NCI-H1417 treated with DMSO at 0.1 percent for 48 hours (cell line): ENCODE data around the gene SLITRK1.

Experiments
- DNase-seq: peaks from one replicate; lab custom pipeline; 2025; lab: John Stamatoyannopoulos, UW

SLITRK1 gene

DNA sequence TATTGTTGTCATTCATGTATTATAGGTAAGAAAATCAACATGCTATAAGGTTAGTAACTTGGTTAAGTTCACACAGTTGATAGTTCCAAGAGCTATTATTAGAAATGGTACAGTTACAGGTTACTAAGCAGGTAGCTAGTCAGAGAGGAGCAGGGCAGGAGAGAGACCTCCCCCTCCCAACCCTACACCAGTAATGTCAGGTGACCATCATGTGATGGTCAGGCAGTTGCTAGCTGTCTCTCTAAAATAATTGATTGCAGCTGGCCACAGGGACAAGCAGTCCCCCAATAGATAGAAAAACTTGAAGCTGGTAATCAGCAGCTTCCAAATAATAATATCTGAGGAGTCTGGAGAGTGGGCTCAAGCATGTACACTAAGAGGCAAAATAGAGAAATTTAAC lies 14.6 kb downstream of the SLITRK1 start:
- no peak for DNase-seq

DNA sequence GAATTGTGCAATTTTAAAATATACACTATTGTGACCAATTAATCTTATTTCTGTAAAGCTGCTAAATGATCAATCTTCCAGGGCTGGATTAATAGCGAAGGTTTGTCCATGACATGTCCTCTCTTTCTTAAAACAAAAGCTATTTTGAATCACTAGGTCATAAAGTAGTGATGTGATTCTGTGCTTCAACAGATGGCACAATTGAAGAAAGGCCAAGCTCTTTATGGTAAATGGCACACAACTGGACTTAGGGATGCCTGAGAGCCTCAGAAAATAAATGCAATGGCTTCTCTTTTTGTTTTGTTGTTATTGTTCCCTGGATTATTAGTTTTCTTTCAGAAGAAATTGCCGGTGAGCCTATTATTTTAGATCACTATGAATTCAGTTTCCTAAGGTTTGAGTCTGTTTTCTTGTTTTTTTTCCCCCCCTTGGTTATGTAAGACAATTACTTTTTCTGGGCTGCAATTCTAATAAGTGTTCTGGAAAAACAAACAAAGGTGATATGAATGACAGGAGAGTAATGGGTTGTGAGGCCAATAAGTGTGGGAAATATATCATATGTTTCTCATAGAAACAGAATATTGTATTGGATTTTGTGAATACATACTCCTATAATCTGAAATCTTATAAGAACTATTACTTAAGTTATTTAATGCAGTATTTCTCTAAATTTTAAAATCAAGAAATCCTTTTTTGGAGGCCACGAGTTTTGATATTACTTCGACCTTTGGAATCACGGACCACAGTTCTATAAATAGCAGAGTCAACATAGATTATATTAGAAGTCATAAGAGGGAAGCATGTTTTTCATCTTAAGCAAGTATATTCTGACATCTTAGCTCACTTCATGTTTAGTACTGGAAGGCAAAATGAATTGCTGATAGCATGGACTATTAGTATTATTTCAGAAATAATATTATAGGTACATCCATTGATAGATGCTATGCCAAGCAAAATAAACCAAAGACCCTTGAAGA lies 16.8 kb downstream of the SLITRK1 start:
- DNase-seq, result no peak

DNA sequence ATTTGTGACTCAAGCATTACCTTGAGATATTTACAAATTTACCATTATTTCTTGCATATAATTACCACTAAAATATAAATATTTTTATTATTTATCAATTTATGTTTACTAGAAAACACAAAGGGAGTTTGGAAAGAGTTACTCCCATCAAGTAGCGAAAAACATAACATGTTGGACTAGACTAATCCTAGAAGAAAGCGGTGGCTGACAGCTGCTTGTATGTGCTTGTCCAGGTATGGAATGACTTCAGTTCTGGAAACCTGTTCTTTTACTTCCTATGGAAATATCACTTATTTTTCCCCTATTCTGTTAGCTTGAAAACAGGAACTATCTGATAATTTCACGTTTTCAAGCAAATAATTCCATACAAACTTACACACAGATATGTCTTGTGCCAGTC lies 28.5 kb downstream of the SLITRK1 start:
- no peak for DNase-seq

DNA sequence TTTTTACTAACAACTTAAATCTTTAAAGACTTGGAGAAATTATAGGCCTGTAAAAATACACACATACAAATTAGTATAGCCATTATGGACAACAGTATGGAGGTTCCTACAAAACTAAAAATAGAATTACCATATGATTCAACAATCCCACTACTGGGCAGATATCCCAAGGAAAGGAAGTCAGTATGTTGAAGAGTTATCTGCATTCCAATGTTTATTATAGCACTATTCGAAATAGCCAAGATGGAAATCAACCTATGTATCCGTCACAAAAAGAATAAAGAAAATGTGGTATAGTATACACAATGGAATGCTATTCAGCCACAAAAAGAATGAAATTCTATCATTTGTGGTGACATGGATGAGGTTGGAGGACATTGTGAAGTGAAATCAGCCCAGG lies 37.2 kb downstream of the SLITRK1 start:
- no peak for DNase-seq

DNA sequence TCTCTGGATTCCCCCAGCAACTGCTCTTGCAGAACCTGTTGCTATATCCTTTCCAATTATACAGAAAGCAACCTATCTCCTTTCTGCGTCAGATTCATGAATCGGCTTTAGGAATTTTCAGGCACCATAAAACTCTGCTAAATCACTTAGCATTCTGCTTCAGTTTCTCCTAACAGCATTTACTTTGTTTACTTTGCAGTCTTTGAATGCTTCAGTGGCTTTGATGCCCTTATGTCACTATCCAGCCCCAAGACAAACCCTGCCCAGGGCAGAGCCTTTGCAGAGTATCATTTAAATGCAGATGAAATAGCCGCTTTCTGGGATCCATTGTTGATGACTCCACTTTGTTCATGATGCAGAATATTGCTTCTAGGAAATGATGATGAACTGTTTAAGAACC lies 43.1 kb downstream of the SLITRK1 start:
- DNase-seq, result no peak

DNA sequence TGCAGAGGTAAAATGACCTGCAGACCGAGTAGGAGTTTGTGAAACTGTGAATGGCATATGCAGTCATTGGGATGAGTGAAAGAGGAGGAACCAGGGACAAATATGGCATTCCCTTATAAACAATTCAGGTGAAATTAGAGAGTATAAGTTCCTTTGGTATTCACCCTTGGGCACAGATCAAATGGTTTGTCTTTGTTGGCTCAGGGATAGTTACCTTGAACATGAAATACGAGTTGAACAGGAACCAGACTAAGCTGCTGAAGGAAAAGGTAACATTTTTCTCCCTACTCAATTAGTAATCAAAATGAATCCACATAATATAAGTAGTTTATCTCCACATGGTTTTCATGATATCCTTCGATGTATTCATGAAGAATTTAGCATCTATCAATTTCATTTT lies 50.5 kb downstream of the SLITRK1 start:
- DNase-seq, result no peak

DNA sequence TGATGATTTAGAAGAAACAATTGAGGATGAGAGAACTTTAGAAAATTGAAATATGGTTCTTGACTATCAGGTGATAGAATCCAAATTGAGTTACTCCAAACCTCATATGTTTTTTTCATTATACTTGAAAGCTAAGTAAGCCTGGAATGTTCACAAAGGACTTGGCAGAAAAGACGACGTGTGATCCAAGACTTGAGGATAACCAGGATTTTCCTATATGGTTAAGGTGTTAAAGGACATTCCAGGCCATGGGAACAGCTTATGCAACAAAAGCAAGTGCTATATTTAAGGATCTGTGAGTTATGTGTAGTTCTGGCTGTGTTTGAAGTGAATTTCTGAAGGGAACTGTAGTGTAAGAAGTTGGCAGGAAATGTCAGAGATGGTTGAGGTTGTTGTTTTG lies 52.5 kb downstream of the SLITRK1 start:
- DNase-seq, result no peak

DNA sequence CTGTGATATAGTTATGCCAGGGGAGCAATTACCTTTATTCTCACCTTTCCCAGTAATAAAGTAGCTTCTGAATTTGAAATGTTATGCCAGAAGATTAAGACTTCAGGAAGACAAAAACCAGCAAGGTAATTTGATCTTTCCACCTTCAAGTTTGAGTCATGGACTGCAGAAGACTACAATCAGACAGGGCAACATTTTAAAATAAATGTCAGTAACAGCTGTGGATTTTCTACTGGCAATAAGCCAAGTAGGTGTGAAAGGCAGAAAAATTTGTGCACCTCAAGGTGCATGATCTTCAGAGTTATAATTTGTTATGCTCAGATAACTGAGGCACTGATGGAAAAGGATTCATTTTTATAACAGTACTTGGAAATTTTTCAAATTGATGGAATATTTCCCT lies 54.9 kb downstream of the SLITRK1 start:
- no peak for DNase-seq
